AG04449 (cell line): Measurements from ENCODE around the gene GDAP2.

Experiments
- CTCF ChIA-PET: fragments of 350-600 bp; formaldehyde crosslinking; extraction: SDS; loops from one replicate; lab custom pipeline; 2021; ENCODE audit warnings: antibody characterized with exemption; lab: Yijun Ruan, JAX
- POLR2A ChIA-PET: fragments of 400-600, 350-600 bp; formaldehyde crosslinking; extraction: SDS; loops from one replicate; lab custom pipeline; 2020; ENCODE audit warnings: antibody characterized with exemption, inconsistent platforms; lab: Yijun Ruan, JAX
- DNase-seq: peaks from one replicate; pipeline ENCODE4 v3.0.0-alpha.2; 2010; ENCODE audit warnings: low read depth, low spot score
- H3K4me3 ChIP-seq: 2 replicates; pipeline ENCODE4 v1.5.1; 2011; ENCODE audit warnings: low read depth, mild to moderate bottlenecking, control low read depth, low read length
- CTCF ChIP-seq: IDR thresholded peaks from one replicate; pipeline ENCODE4 v1.5.1; 2011; ENCODE audit warnings: mild to moderate bottlenecking, moderate library complexity, low read length, control low read depth, inconsistent platforms; ENCODE audit not compliant: insufficient read depth; ENCODE audit errors: missing control alignments

The GDAP2 gene

DNA sequence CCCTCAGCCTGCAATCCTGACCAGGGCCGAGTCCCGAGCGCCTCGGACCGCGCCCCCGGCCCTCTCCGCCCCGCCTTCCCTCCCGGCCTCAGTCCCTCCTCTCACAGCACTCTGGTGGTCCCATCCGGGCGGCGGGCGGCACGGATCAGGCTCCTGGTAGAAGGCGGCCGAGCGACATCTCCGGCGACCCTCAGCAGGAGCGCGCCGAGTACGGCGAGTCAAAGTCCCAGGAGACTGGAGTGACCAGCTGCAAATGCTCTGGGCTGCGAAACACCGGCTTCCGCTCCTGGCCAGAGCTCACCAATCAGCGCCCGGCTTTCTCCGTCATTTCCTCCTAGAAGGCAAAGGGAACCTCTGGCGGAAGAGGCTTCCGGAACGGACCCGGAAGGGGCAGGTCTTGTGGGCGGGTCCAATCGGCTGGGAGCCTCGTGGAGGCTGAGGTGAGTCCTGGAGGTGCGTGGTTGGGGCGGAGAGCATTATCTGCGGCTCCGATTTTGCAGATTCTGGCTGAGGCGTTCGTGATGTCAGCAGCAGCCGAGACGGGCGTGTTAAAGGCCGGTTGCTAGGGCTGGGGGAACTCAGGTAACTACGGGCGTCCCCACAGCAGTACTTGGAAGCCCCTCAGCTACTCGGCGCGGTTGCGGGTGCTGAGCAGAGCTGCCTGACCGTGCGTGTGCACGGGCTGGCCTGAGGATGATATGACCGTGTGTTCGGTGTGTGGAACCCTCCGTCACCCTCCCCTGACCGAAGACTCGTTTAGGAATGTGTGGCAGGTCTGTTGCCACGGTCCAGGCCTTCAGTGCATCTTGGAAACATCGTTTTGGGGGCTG, at the start of gene GDAP2, which contains the start of gene WDR3:
Gene GDAP2 (minus strand): TSS at position 279 of the 830 bp plus-strand sequence. CDS start 9,264 bp downstream, outside the sequence.
Gene WDR3 (plus strand): TSS at position 397 of the 830 bp plus-strand sequence. CDS start 3,581 bp downstream, outside the sequence.
- DNase-seq, result peak; percentile 76
- TF ChIP-seq CTCF, result no peak
- POLR2A ChIA-PET, result interaction anchor here (0.7 to 1.0 kb wide), 2 partner anchors 11 to 181 kb away, joined by 3 to 4 read pairs; no protein-coding TSS in a partner anchor
- CTCF ChIA-PET, result interaction anchor here (1.5 to 2.7 kb wide), 4 partner anchors 10 to 417 kb away, joined by 3 to 11 read pairs (median 6); no protein-coding TSS in a partner anchor
- H3K4me3 ChIP-seq, result peak within 1 kb of the TSS; percentile 98

DNA sequence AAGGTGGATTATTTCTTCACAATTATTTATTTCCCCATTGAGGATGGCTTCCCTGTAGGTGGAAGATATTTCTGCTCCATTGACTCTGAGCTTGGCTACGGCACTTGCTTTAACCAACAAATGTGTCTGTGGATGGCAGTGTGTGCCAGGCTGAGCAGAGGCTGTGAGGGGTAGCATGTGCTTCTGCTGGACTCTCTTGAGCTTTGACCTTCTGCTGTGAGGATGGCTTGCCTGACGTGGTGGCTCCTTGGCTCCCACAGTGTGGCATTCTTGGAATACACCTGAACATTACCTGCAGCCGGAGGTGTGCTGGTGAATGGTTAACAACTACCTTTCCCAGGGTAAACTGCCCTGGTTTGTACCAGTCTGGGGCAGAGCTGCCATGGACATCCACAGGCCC, 47.0 kb upstream of the GDAP2 start:
- no peak for TF ChIP-seq CTCF
- CTCF ChIA-PET, result interaction anchor here (0.9 kb wide), 1 partner anchor 9 kb away, joined by 3 read pairs; no protein-coding TSS in a partner anchor
- POLR2A ChIA-PET, result no interaction called here
- H3K4me3 ChIP-seq, result no peak overlapping the region
- DNase-seq, result no peak

- no peak overlapping the region for H3K4me3 ChIP-seq
- TF ChIP-seq CTCF, result no peak
- ChIA-PET CTCF (no interaction called here), POLR2A (no interaction called here)
- DNase-seq, result no peak
Measured at GRCh38 chr1:117971777-117972176, 42.4 kb upstream of the GDAP2 start.

DNA sequence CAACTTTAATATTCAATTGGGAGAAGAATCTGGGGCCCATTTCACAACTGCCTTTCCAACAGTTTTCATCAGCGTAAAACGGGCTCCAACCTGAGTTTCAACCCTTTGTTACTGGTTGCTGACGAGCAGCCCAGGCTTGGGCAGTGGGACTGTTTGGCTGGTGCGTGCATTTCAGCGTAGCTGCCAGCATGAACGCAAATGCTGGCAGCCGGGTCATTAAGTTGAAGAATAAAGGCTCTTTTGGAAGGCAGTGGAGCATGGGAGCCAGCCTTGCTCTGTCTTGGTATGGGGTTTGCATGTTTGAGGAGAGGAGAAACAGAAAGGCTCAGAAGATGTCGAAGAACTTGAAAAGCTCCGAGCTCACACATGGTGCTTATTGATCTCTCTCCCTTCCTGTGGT, 40.8 kb upstream of the GDAP2 start:
- ChIA-PET CTCF (no interaction called here), POLR2A (no interaction called here)
- no peak for DNase-seq
- H3K4me3 ChIP-seq, result no peak overlapping the region
- TF ChIP-seq CTCF, result no peak

DNA sequence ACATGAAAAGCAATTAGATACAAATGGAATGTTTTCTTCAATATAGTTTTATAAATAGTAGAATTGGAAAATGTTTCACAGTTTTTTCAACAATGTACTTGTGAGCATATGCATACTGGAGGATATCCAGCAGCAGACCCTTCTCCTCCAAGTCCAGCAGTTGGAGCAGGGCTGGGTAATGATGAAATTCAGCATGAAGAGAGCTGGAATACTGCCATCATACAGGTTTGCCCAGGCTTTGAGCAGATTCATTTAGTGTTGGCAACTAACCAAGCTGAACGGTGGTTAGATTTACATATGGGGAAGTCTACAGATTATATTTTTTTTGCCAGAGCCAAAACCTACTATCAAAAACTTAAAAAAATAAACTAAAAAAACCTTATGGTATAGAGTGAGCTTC, 38.5 kb upstream of the GDAP2 start:
- no peak for DNase-seq
- no peak overlapping the region for H3K4me3 ChIP-seq
- ChIA-PET CTCF (interaction anchor here (0.8 to 1.3 kb wide), 3 partner anchors 9 to 1401 kb away, joined by 3 to 5 read pairs (median 3); partner anchors contain the start of gene HAO2), POLR2A (no interaction called here)
- no peak for TF ChIP-seq CTCF

DNA sequence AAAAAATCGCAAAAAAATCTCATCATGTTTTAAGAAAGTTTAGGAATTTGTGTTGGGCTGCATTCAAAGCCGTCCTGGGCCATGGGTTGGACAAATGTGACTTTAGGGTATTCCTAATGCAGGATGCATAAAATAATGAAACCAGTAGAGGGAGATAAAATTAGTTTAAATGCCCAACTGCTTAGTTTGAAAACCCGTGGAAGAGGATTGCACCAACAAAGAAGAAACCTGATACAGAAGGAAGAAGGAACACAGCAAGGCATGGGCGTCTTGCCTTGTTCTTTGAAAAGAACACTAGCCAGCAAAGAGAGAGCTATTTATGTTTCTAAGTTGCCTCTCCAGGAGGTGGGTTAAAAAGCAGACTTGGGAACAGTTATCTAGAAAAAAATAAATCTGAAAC, 38.1 kb upstream of the GDAP2 start:
- CTCF ChIA-PET, result interaction anchor here (0.8 to 1.3 kb wide), 3 partner anchors 9 to 1402 kb away, joined by 3 to 5 read pairs (median 3); partner anchors contain the start of gene HAO2
- POLR2A ChIA-PET, result no interaction called here
- TF ChIP-seq CTCF, result peak; percentile 15
- no peak overlapping the region for H3K4me3 ChIP-seq
- peak; percentile 24 for DNase-seq
